Fibroblast of mammary gland (primary cell): ENCODE data around the gene LIN28B.

Experiments
- DNase-seq: peaks from one replicate; pipeline ENCODE4 v3.0.0-alpha.2; 2010; ENCODE audit warnings: low read depth
- H3K4me3 ChIP-seq: 2 replicates; pipeline ENCODE4 v1.5.1; 2011; ENCODE audit warnings: low read depth, mild to moderate bottlenecking, low read length, moderate library complexity; ENCODE audit not compliant: control insufficient read depth
- CTCF ChIP-seq: conservative IDR thresholded peaks from 2 replicates; pipeline ENCODE4 v1.5.1; 2011; ENCODE audit warnings: low read depth, low read length, inconsistent platforms; ENCODE audit not compliant: control insufficient read depth, insufficient read depth

Gene LIN28B

GRCh38 chr6:104955927-104956730 lies 778 bp upstream of the LIN28B start:
- TF ChIP-seq CTCF, result no peak
- H3K4me3 ChIP-seq, result no peak overlapping the region
- no peak for DNase-seq

- no peak for TF ChIP-seq CTCF
- H3K4me3 ChIP-seq, result no peak overlapping the region
- no peak for DNase-seq
These were observed 632 bp downstream of the LIN28B start for GRCh38 chr6:104957301-104958177.

- no peak for DNase-seq
- TF ChIP-seq CTCF, result no peak
- no peak overlapping the region for H3K4me3 ChIP-seq
These were observed 1.5 kb downstream of the LIN28B start for GRCh38 chr6:104958178-104959025.

DNA sequence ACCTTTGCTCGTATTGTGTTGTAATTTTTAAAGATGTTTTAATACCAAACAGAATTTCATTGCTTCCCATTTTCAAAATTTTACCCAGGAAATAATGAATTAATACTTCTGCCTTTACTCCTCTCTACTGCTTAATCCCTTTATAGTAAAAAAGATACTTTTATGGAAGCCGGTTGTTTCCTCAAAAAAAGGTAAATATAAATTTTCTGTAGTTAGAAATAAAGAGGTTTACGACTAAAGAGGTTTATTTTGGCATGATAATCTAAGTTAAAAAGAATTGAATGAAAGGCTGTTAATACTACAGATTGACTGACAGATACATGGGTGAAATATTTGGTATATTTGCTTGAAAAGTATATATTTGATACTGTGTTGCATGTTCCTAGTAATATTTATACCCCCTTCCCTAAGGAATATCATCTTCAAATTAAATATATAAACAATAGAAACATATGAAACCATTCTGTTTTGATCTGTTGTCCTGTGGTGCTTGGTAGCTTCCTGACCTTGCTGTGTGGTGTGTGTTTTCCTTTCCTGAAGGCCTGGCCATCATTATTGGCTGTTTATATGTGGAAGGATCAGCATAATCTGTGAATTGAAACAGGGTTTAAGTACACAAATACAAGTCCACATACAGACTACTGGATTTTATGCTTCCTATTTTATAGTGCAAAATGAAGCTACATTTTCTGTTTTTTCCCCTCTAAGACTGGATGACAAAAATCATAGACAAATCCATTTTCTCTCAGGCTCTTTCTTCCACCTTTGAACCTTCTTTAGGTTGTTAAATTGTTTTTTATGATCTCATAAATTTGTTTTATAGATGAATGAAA lies 2.3 kb downstream of the LIN28B start:
- no peak for DNase-seq
- H3K4me3 ChIP-seq, result no peak overlapping the region
- no peak for TF ChIP-seq CTCF

DNA sequence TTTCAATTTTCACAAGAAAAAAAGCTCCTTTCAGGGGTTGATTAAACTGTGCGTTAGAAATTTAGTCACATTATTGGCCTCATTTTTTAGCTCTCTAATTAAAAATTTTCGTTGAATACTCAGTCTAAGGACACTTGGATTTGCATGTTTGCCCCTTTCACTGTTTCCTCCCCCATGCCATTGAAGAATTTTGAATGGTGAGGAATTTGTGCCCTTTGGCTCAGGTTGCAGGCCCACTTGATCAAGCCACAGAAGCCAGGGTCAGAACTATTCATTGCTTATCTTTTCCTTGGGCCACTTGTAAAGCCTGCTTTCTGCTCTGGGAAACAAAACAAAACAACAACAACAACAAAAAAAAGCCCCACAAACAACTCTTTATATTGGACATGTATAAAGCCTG lies 12.2 kb downstream of the LIN28B start:
- no peak for DNase-seq
- no peak for TF ChIP-seq CTCF

More for the DNA sequence above, 12.2 kb downstream of the LIN28B start:
- no peak overlapping the region for H3K4me3 ChIP-seq
